HG03432 (cell line): Measurements from ENCODE around the gene KCNK17.

Experiments used
- ATAC-seq: cut with Tn5 transposase; IDR thresholded peaks from one replicate; pipeline ENCODE4 v1.9.1; 2021; ENCODE audit warnings: mild to moderate bottlenecking, moderate library complexity; ENCODE audit not compliant: unreplicated experiment

KCNK17 gene

GRCh38 chr6:39274903-39275302 lies 39.3 kb downstream of the KCNK17 start:
- ATAC-seq, result no peak

- ATAC-seq, result no peak
These were observed 39.7 kb downstream of the KCNK17 start for GRCh38 chr6:39274471-39274870.

- no peak for ATAC-seq
These were observed 40.8 kb downstream of the KCNK17 start for GRCh38 chr6:39273406-39273821.

- no peak for ATAC-seq
These were observed 44.3 kb downstream of the KCNK17 start for GRCh38 chr6:39269961-39270360.

GRCh38 chr6:39268721-39269120 lies 45.5 kb downstream of the KCNK17 start:
- no peak for ATAC-seq

GRCh38 chr6:39268171-39268570 lies 46.0 kb downstream of the KCNK17 start:
- no peak for ATAC-seq

GRCh38 chr6:39266782-39267355 lies 47.4 kb downstream of the KCNK17 start:
- no peak for ATAC-seq

GRCh38 chr6:39266375-39266774 lies 47.8 kb downstream of the KCNK17 start:
- no peak for ATAC-seq

GRCh38 chr6:39263303-39264037 lies 50.7 kb downstream of the KCNK17 start:
- no peak for ATAC-seq

GRCh38 chr6:39261751-39262150 lies 52.5 kb downstream of the KCNK17 start:
- no peak for ATAC-seq

GRCh38 chr6:39260953-39261352 lies 53.3 kb downstream of the KCNK17 start:
- ATAC-seq, result no peak

- no peak for ATAC-seq
These were observed 53.8 kb downstream of the KCNK17 start for GRCh38 chr6:39260456-39260855.

- no peak for ATAC-seq
These were observed 57.8 kb downstream of the KCNK17 start for GRCh38 chr6:39256294-39256940.

GRCh38 chr6:39254999-39255535 lies 59.2 kb downstream of the KCNK17 start:
- no peak for ATAC-seq

- ATAC-seq, result no peak
These were observed 62.8 kb downstream of the KCNK17 start for GRCh38 chr6:39251406-39251805.

GRCh38 chr6:39250507-39250906 lies 63.7 kb downstream of the KCNK17 start:
- no peak for ATAC-seq

- ATAC-seq, result no peak
These were observed 64.9 kb downstream of the KCNK17 start for GRCh38 chr6:39249278-39249677.
